GM19468 (cell line): ENCODE data around the gene ABCE1.

Source experiments
- ATAC-seq: cut with Tn5 transposase; IDR thresholded peaks from one replicate; pipeline ENCODE4 v1.9.1; 2021; ENCODE audit warnings: mild to moderate bottlenecking, moderate library complexity, moderate number of reproducible peaks; ENCODE audit not compliant: unreplicated experiment; ENCODE audit errors: extremely low read depth

ABCE1 gene

DNA sequence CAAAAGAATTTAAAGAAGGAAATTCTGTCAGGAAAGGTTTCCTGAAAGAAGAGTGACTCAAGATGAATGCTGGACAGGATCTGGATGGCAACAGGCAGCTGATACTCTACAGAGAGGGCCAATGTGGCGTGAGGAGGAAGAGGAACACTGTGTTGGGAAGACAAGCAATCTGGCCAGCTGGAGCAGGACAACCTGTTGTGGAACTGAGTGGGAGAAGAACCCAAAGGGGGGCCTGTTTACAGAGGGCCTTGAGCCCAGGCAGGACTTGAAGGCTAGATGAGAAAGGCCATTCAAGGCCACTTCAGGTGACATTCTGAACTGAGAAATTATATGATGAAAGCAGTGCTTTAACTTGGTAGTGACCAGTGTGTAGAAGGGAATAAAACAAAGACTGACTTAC lies 73.8 kb downstream of the ABCE1 start:
- no peak for ATAC-seq

GRCh38 chr4:145176641-145177432 lies 78.7 kb downstream of the ABCE1 start:
- no peak for ATAC-seq

GRCh38 chr4:145177511-145177905 lies 79.4 kb downstream of the ABCE1 start:
- no peak for ATAC-seq

DNA sequence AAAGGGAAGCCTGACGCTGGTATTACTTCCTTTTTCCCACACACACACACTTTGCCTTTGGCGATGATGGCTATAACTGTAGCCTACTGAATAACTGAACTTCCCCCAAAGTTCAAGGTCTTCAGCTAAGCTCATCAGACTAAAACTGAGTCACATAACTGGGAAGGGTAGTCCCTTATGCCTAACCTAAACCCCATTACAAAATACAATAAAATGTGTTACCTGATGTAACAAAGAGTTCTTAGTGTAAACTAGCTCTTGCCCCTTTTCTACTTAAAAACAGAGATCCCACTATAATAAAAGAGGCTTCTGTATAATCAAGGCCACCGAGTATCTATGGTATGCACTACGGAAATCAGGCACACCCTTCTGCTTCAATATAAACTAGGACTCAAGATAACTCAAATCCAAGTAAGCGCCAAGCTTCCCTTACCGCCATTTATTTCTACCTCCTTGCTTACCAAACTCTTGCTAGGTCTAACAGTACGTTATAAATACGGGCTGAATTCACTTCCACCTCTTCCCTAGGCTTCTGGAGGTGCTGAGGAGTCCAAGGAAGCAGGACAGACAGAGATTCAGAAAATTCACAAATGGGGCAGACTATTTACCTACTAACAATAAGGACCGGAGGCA lies 79.9 kb downstream of the ABCE1 start:
- ATAC-seq, result no peak

DNA sequence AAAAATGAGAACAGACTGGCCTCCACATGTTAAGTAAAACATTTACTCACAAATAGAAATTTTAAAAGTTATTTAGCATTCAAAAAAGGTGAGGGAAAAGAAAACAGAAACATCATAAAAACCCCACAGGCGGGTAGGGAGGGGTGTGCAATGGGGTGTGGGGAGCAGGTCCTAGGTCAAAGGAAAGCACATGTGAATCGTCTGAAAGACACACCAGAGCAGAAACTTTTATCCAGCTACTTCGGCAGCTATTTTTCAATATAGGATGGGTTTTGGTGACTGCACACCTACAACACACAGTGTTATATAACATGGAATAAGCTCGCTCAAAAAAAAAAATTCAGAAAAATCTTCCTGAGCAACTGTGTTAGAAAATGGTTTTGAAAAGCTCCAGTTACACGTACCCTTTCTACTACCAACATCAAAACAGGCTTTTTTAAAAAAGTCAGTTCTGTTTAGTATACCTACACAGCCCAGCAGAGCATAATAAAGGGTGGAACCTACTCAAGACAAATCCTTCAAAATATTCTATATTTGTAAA lies 80.7 kb downstream of the ABCE1 start:
- no peak for ATAC-seq
